ENCODE data around the gene NKD2. TPM values are rescaled to one million over a fixed set of nuclear protein-coding genes. Genes with fewer than 3 reads are reported as not detected.

NKD2 gene
- total RNA-seq, 1 donor from 2014 or later: 1.8 TPM

DNA sequence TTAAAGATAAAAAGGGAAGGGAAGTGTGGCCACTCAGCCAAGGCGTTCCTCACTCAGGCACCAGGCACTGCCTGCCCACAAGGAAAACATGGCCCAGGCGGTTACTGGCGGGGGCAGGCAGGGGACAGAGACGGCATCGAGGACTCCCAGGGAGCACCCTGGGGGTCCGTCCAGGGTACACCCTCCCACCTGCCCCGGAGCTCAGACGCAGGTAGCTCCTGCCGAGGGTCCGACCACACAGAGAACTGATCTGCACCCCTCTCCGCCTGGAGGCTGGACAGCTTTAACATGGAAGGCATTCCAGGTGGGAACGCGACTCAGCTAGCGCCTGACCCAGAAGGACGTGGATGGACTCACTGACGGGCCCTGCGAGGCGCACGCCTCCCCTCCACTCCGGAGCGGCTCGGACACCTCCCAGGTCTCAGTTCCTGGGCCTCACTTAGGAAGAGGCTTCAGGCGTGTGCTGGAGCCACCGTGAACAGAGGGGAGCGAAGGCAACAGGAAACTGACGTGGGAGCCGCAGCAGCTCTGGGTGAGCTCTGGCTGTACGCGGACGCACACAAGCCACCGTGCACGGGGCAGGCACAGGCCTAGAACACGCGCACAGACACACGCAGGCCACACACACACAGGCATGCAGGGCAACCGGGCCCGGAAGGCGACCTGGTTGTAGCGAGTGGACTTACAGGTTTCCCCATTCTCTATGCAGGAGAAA is 47.5 kb downstream of the NKD2 start:
- Mint-ChIP-seq H3K9me3 (ENCODE audit: unreplicated experiment) (no peaks in the 10 kb centered on the region), H3K27me3 (ENCODE audit: unreplicated experiment) (peaks cover 3% of the 10 kb centered on the region), H3K4me1 (ENCODE audit: unreplicated experiment) (no peaks in the 10 kb centered on the region), H3K4me3 (ENCODE audit: unreplicated experiment) (no peak overlapping the region), H3K36me3 (ENCODE audit: low read depth, unreplicated experiment) (peaks cover 6% of the 10 kb centered on the region), H3K27ac (ENCODE audit: unreplicated experiment) (no peak overlapping the region)
- no peak for DNase-seq (ENCODE audit: low spot score)
- TF ChIP-seq, protein P1, sequence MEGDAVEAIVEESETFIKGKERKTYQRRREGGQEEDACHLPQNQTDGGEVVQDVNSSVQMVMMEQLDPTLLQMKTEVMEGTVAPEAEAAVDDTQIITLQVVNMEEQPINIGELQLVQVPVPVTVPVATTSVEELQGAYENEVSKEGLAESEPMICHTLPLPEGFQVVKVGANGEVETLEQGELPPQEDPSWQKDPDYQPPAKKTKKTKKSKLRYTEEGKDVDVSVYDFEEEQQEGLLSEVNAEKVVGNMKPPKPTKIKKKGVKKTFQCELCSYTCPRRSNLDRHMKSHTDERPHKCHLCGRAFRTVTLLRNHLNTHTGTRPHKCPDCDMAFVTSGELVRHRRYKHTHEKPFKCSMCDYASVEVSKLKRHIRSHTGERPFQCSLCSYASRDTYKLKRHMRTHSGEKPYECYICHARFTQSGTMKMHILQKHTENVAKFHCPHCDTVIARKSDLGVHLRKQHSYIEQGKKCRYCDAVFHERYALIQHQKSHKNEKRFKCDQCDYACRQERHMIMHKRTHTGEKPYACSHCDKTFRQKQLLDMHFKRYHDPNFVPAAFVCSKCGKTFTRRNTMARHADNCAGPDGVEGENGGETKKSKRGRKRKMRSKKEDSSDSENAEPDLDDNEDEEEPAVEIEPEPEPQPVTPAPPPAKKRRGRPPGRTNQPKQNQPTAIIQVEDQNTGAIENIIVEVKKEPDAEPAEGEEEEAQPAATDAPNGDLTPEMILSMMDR (IDR thresholded peaks at IDR 0.05; ENCODE audit: unreplicated experiment): no peak

DNA sequence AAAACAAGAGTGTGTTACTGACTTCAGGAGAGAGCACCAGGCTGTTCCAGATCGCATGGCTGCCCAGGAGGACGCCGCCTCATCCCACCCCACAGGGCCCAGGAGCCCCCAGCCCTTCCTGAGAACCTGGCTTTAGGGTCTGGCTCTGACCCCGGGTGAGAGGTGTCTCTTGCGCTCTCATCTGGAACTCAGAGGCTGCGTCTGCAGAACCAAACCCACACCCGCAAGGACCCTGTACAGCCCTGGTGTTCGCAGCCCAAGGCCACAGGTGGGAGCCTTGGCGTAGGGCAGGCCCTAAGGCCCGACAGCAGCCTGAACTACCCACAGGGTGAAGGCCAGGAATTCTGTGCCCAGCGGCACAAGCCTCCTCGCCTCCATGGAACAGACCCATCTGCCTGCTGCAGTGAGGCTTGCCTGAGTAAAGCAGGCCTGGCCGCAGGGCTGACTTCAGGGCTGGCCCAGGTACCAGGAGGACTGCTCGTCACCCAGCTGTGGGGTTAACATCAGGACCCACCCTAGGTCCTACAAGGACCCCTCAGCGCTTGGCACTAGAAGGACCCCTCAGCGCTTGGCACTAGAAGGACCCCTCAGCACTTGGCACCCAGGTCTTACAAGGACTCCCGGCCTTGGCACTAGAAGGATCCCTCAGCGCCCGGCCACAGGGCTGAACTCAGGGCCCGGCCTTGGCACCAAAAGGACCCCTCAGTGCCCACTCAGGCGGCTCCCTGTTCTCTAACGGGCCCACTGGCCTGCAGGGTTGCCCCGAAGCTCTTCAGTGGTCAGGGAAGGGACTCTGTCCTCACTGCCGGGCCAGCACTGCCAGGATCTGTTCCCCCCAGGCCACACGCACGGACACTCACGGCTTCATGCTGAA is 48.2 kb downstream of the NKD2 start:
- Mint-ChIP-seq H3K27ac (ENCODE audit: unreplicated experiment) (no peak overlapping the region), H3K4me3 (ENCODE audit: unreplicated experiment) (no peak overlapping the region), H3K4me1 (ENCODE audit: unreplicated experiment) (no peaks in the 10 kb centered on the region), H3K36me3 (ENCODE audit: low read depth, unreplicated experiment) (peaks cover 6% of the 10 kb centered on the region), H3K27me3 (ENCODE audit: unreplicated experiment) (peaks cover 5% of the 10 kb centered on the region), H3K9me3 (ENCODE audit: unreplicated experiment) (no peaks in the 10 kb centered on the region)
- TF ChIP-seq, protein P1 (IDR thresholded peaks at IDR 0.05; ENCODE audit: unreplicated experiment): no peak
- no peak for DNase-seq (ENCODE audit: low spot score)

DNA sequence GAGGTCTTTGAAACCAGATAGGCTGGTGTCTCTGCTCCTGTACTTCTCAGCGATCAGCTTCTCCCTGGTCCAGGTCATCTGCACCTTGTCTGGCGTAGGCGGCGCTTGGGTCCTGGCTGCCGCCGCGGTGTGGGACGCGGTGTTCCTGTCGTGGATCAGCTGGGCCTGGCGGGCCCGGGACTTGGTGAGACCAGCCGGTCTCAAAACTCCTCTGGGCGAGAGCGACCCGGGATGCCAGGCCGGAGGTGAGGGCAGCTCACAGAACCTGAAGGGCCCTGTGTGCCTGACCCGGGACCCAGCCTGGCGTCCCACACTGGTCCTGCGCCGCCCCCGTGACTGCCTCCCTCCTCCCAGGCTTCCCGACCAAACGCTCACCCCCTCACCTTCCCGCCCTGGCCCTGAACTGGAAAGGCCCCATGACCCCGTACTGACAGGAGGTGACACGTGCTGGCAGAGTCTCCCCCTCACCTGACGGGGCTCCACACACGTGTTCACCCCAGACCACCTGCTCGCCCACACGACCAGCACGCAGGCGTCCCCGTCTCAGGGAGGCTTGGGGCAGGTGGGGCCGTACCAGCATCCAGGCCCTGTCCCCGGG is 49.0 kb downstream of the NKD2 start:
- H3K4me1 Mint-ChIP-seq (ENCODE audit: unreplicated experiment): no peaks in the 10 kb centered on the region
- DNase-seq (ENCODE audit: low spot score): no peak
- peaks cover 5% of the 10 kb centered on the region for H3K27me3 Mint-ChIP-seq (ENCODE audit: unreplicated experiment)
- no peak overlapping the region for H3K4me3 Mint-ChIP-seq (ENCODE audit: unreplicated experiment)
- no peaks in the 10 kb centered on the region for H3K9me3 Mint-ChIP-seq (ENCODE audit: unreplicated experiment)
- TF ChIP-seq, protein P1 (IDR thresholded peaks at IDR 0.05; ENCODE audit: unreplicated experiment): no peak
- no peak overlapping the region for H3K27ac Mint-ChIP-seq (ENCODE audit: unreplicated experiment)
- peaks cover 6% of the 10 kb centered on the region for H3K36me3 Mint-ChIP-seq (ENCODE audit: low read depth, unreplicated experiment)

DNA sequence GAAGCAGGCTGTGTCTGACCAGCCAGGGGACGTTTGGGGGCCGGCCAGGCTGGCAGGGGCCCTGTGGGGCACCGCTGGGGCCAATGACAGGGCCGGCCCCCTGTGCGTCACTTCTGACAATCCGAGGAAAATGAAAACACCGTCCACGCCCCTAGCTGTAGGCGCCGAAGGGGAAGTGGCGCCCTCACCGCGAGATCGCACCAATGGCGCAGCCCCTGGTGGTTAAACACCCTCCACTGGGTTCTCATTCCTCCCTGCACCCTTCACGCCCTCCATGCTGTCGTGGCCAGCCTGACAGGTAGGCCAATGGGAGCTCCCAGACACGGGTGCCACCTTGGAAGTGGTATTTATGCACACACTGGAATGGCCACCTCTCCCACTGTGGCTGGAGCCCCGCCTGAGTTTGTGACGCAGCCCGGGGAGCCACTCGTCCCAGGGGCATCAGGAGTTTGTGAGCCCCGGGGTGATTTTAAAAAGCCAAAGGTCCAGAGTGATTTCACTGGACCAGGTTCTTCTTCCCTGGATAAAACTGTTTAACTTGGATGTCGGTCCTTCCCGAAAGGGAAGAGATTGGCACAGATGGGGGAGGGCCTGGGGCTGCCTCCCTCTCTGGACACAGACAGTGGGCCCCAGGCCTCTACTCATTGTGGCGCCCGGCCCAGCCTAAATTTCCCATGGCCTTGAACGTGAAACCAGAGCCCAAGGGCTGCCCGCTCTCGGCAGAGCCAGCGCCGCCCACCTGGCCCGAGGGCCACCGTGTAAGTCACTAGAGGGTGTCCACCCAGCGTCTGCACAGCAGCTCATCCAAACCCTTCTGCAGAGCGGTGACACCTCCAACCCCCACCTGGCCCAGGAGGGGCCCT is 49.7 kb downstream of the NKD2 start:
- Mint-ChIP-seq H3K4me1 (ENCODE audit: unreplicated experiment) (no peaks in the 10 kb centered on the region), H3K4me3 (ENCODE audit: unreplicated experiment) (no peak overlapping the region), H3K9me3 (ENCODE audit: unreplicated experiment) (no peaks in the 10 kb centered on the region), H3K27ac (ENCODE audit: unreplicated experiment) (no peak overlapping the region), H3K36me3 (ENCODE audit: low read depth, unreplicated experiment) (peaks cover 6% of the 10 kb centered on the region), H3K27me3 (ENCODE audit: unreplicated experiment) (peaks cover 5% of the 10 kb centered on the region)
- TF ChIP-seq, protein P1 (IDR thresholded peaks at IDR 0.05; ENCODE audit: unreplicated experiment): no peak
- no peak for DNase-seq (ENCODE audit: low spot score)
